NCI-H460 (cell line): ENCODE results near the gene ZNF554. TPM values are rescaled to one million over a fixed set of nuclear protein-coding genes. Genes with fewer than 3 reads are reported as not detected.

Source experiments
- DNase-seq: peaks from one replicate; pipeline ENCODE4 v3.0.0-alpha.2; 2016; ENCODE audit warnings: low read depth; ENCODE audit errors: extremely low read depth
- total RNA-seq: library from RNA; depleted of rRNA; stranded (reverse); fragments of >200 nt; shearing (Covaris generic); gene quantifications from 2 replicates; pipeline ENCODE4 v1.2.3, GENCODE V29; 2014

ZNF554 gene
- total RNA-seq, 1 experiment from 2014 or later, result 0.69 TPM

GRCh38 chr19:2823646-2824045, 4.0 kb downstream of the ZNF554 start:
- no peak for DNase-seq

- DNase-seq, result no peak
Observed at GRCh38 chr19:2824129-2824528, 4.5 kb downstream of the ZNF554 start.

- DNase-seq, result no peak
Observed at GRCh38 chr19:2827022-2827421, 7.4 kb downstream of the ZNF554 start.

GRCh38 chr19:2827840-2828489, 8.3 kb downstream of the ZNF554 start:
- no peak for DNase-seq

GRCh38 chr19:2834294-2834871, 14.7 kb downstream of the ZNF554 start:
- DNase-seq, result no peak

GRCh38 chr19:2837430-2837829, 17.8 kb downstream of the ZNF554 start:
- no peak for DNase-seq

GRCh38 chr19:2840794-2841791, 21.4 kb downstream of the ZNF554 start, which contains the start of gene ZNF555:
ZNF555 (plus strand) TSS chr19:2841475; CDS start chr19:2841573, 98 bp downstream.
- peak; percentile 97 for DNase-seq

GRCh38 chr19:2841855-2842574, 22.3 kb downstream of the ZNF554 start:
- DNase-seq, result no peak

GRCh38 chr19:2845107-2845506, 25.4 kb downstream of the ZNF554 start:
- DNase-seq, result no peak

- no peak for DNase-seq
Observed at GRCh38 chr19:2846180-2846894, 26.7 kb downstream of the ZNF554 start.

GRCh38 chr19:2847507-2847906, 27.8 kb downstream of the ZNF554 start:
- DNase-seq, result no peak

GRCh38 chr19:2848616-2849015, 28.9 kb downstream of the ZNF554 start:
- DNase-seq, result no peak

- DNase-seq, result no peak
Observed at GRCh38 chr19:2850256-2850925, 30.7 kb downstream of the ZNF554 start.

- DNase-seq, result no peak
Observed at GRCh38 chr19:2852598-2852997, 32.9 kb downstream of the ZNF554 start.

GRCh38 chr19:2853015-2853606, 33.4 kb downstream of the ZNF554 start:
- DNase-seq, result no peak

GRCh38 chr19:2854849-2855248, 35.2 kb downstream of the ZNF554 start:
- no peak for DNase-seq

- DNase-seq, result no peak
Observed at GRCh38 chr19:2856457-2857050, 36.9 kb downstream of the ZNF554 start.

- no peak for DNase-seq
Observed at GRCh38 chr19:2858864-2859263, 39.2 kb downstream of the ZNF554 start.

GRCh38 chr19:2863816-2864215, 44.1 kb downstream of the ZNF554 start:
- DNase-seq, result no peak
